Neuron (in vitro differentiated cells): Measurements from ENCODE around the gene CIAPIN1.
A peak's percentile ranks its signal among the peaks of the same experiment; 100 is the strongest.

Source experiments
- H2AFZ ChIP-seq: one replicate; pipeline ENCODE4 v1.6.1; 2013; ENCODE audit warnings: low read depth, mild to moderate bottlenecking, inconsistent platforms, low read length, moderate library complexity
- H3K27me3 ChIP-seq: one replicate; pipeline ENCODE4 v1.6.1; 2013; ENCODE audit warnings: low read length; ENCODE audit not compliant: insufficient read depth
- H3K36me3 ChIP-seq: one replicate; pipeline ENCODE4 v1.6.1; 2013; ENCODE audit warnings: low read length; ENCODE audit not compliant: insufficient read depth
- H3K4me1 ChIP-seq: one replicate; pipeline ENCODE4 v1.6.1; 2013; ENCODE audit warnings: low read length; ENCODE audit not compliant: insufficient read depth
- H3K4me3 ChIP-seq: 2 replicates; pipeline ENCODE4 v1.5.1; 2013; ENCODE audit warnings: mild to moderate bottlenecking, low read length, moderate library complexity
- H3K9me3 ChIP-seq: one replicate; pipeline ENCODE4 v1.6.1; 2013; ENCODE audit warnings: low read length

Gene CIAPIN1

GRCh38 chr16:57480754-57481230 is 33.6 kb upstream of the CIAPIN1 start:
- Histone ChIP-seq H3K4me3 (no peak overlapping the region), H3K36me3 (no peaks in the 10 kb centered on the region), H3K4me1 (peaks cover 38% of the 10 kb centered on the region), H2AFZ (no peak overlapping the region), H3K9me3 (no peaks in the 10 kb centered on the region), H3K27me3 (peaks cover 17% of the 10 kb centered on the region)

GRCh38 chr16:57479976-57480753 is 33.0 kb upstream of the CIAPIN1 start:
- peak overlapping the region; percentile 37 for H2AFZ ChIP-seq
- no peaks in the 10 kb centered on the region for H3K9me3 ChIP-seq
- H3K4me1 ChIP-seq: peaks cover 36% of the 10 kb centered on the region
- peak overlapping the region; percentile 42 for H3K4me3 ChIP-seq
- H3K27me3 ChIP-seq: peaks cover 11% of the 10 kb centered on the region
- no peaks in the 10 kb centered on the region for H3K36me3 ChIP-seq

- H3K4me3 ChIP-seq: peak overlapping the region; percentile 42
- H3K27me3 ChIP-seq: peaks cover 4% of the 10 kb centered on the region
- H3K36me3 ChIP-seq: no peaks in the 10 kb centered on the region
- peak overlapping the region; percentile 37 for H2AFZ ChIP-seq
- peaks cover 36% of the 10 kb centered on the region for H3K4me1 ChIP-seq
- no peaks in the 10 kb centered on the region for H3K9me3 ChIP-seq
These were observed 32.2 kb upstream of the CIAPIN1 start for GRCh38 chr16:57479205-57479975.

- peaks cover 2% of the 10 kb centered on the region for H3K36me3 ChIP-seq
- H3K4me3 ChIP-seq: peak overlapping the region; percentile 42
- H3K27me3 ChIP-seq: peaks cover 4% of the 10 kb centered on the region
- H2AFZ ChIP-seq: no peak overlapping the region
- H3K4me1 ChIP-seq: peaks cover 36% of the 10 kb centered on the region
- no peaks in the 10 kb centered on the region for H3K9me3 ChIP-seq
These were observed 31.4 kb upstream of the CIAPIN1 start for GRCh38 chr16:57478396-57479204.

- no peaks in the 10 kb centered on the region for H3K9me3 ChIP-seq
- no peak overlapping the region for H3K4me3 ChIP-seq
- peaks cover 36% of the 10 kb centered on the region for H3K4me1 ChIP-seq
- no peak overlapping the region for H2AFZ ChIP-seq
- peaks cover 2% of the 10 kb centered on the region for H3K36me3 ChIP-seq
- peaks cover 4% of the 10 kb centered on the region for H3K27me3 ChIP-seq
These were observed 30.5 kb upstream of the CIAPIN1 start for GRCh38 chr16:57477531-57478202.

GRCh38 chr16:57476546-57477410 is 29.6 kb upstream of the CIAPIN1 start:
- peaks cover 4% of the 10 kb centered on the region for H3K27me3 ChIP-seq
- no peaks in the 10 kb centered on the region for H3K9me3 ChIP-seq
- no peak overlapping the region for H3K4me3 ChIP-seq
- H2AFZ ChIP-seq: no peak overlapping the region
- H3K36me3 ChIP-seq: peaks cover 9% of the 10 kb centered on the region
- H3K4me1 ChIP-seq: peaks cover 36% of the 10 kb centered on the region

GRCh38 chr16:57475711-57476339 is 28.6 kb upstream of the CIAPIN1 start:
- Histone ChIP-seq H3K27me3 (peaks cover 4% of the 10 kb centered on the region), H3K4me1 (peaks cover 36% of the 10 kb centered on the region), H2AFZ (no peak overlapping the region), H3K4me3 (no peak overlapping the region), H3K9me3 (no peaks in the 10 kb centered on the region), H3K36me3 (peaks cover 17% of the 10 kb centered on the region)

GRCh38 chr16:57474671-57475661 is 27.8 kb upstream of the CIAPIN1 start:
- Histone ChIP-seq H3K4me1 (peaks cover 31% of the 10 kb centered on the region), H3K4me3 (no peak overlapping the region), H3K36me3 (peaks cover 25% of the 10 kb centered on the region), H3K9me3 (no peaks in the 10 kb centered on the region), H3K27me3 (peaks cover 4% of the 10 kb centered on the region), H2AFZ (no peak overlapping the region)

- Histone ChIP-seq H3K4me3 (no peak overlapping the region), H3K36me3 (peaks cover 35% of the 10 kb centered on the region), H3K4me1 (peaks cover 23% of the 10 kb centered on the region), H3K27me3 (no peaks in the 10 kb centered on the region), H3K9me3 (no peaks in the 10 kb centered on the region), H2AFZ (no peak overlapping the region)
These were observed 26.7 kb upstream of the CIAPIN1 start for GRCh38 chr16:57473906-57474305.

GRCh38 chr16:57473176-57473840 is 26.1 kb upstream of the CIAPIN1 start:
- no peak overlapping the region for H3K4me3 ChIP-seq
- H3K4me1 ChIP-seq: peaks cover 18% of the 10 kb centered on the region

More at GRCh38 chr16:57473176-57473840, 26.1 kb upstream of the CIAPIN1 start:
- Histone ChIP-seq H3K27me3 (no peaks in the 10 kb centered on the region), H2AFZ (no peak overlapping the region), H3K36me3 (peaks cover 40% of the 10 kb centered on the region), H3K9me3 (no peaks in the 10 kb centered on the region)
